Activated CD4-positive, alpha-beta memory T cell treated with anti-CD3 and anti-CD28 coated beads for 36 hours (primary cell): ENCODE measurements around the gene MMP27. TPM values are rescaled to one million over a fixed set of nuclear protein-coding genes. Genes with fewer than 3 reads are reported as not detected.
A peak's percentile ranks its signal among the peaks of the same experiment; 100 is the strongest.
"Not testable (repeated sequence)": the region's sequence is repeated elsewhere in the genome, so short reads cannot be mapped to it uniquely, and the experiment has no call there.

Source experiments
- CTCF ChIA-PET: fragments of 350-600 bp; sonication (Branson Sonifier 250); formaldehyde crosslinking; loops from one replicate; lab custom pipeline; 2021; ENCODE audit warnings: antibody characterized with exemption, inconsistent platforms; lab: Charles Lee
- POLR2A ChIA-PET: fragments of 350-600 bp; sonication (Branson Sonifier 250); formaldehyde crosslinking; loops from one replicate; lab custom pipeline; 2021; ENCODE audit warnings: antibody characterized with exemption; lab: Charles Lee
- DNase-seq: peaks from one replicate; pipeline ENCODE4 v3.0.0-alpha.2; 2020
- H3K27ac Mint-ChIP-seq: one replicate; pipeline ENCODE4 v1.8.0; 2021; ENCODE audit warnings: mixed read lengths
- H3K27me3 Mint-ChIP-seq: one replicate; pipeline ENCODE4 v1.8.0; 2021; ENCODE audit warnings: mixed read lengths
- H3K36me3 Mint-ChIP-seq: one replicate; pipeline ENCODE4 v1.8.0; 2021; ENCODE audit warnings: mixed read lengths
- H3K4me1 Mint-ChIP-seq: one replicate; pipeline ENCODE4 v1.8.0; 2021; ENCODE audit warnings: low read depth, mixed read lengths
- H3K4me3 Mint-ChIP-seq: one replicate; pipeline ENCODE4 v1.8.0; 2021; ENCODE audit warnings: mild to moderate bottlenecking, mixed read lengths
- H3K9me3 Mint-ChIP-seq: one replicate; pipeline ENCODE4 v1.8.0; 2021; ENCODE audit warnings: mixed read lengths
- intact Hi-C: fragments of 100-400 bp; cut with micrococcal nuclease; formaldehyde crosslinking; loops from one replicate; pipeline ENCODE4 v1.15.1; 2023
- total RNA-seq, 2 experiments: library from RNA; stranded (reverse); gene quantifications; one replicate each; pipeline ENCODE4 v1.2.3, GENCODE V29; 2021

MMP27 gene
- total RNA-seq, result not detected

GRCh38 chr11:102705626-102706025 is at the start of gene MMP27:
MMP27 (minus strand) TSS chr11:102705769; CDS start chr11:102705714, 55 bp downstream.
- intact Hi-C loops, result no loop called here
- DNase-seq, result no peak
- no peak within 1 kb of the TSS for H3K27ac Mint-ChIP-seq
- peaks cover 1% of the 10 kb centered on the region for H3K27me3 Mint-ChIP-seq
- ChIA-PET POLR2A (no interaction called here), CTCF (no interaction called here)
- H3K9me3 Mint-ChIP-seq, result no peaks in the 10 kb centered on the region
- no peak within 1 kb of the TSS for H3K4me3 Mint-ChIP-seq
- no peaks in the 10 kb centered on the region for H3K4me1 Mint-ChIP-seq
- H3K36me3 Mint-ChIP-seq, result no peaks in the 10 kb centered on the region

- peaks cover 17% of the 10 kb centered on the region for H3K27me3 Mint-ChIP-seq
- H3K27ac Mint-ChIP-seq, result no peak overlapping the region
- no peak overlapping the region for H3K4me3 Mint-ChIP-seq
- H3K36me3 Mint-ChIP-seq, result no peaks in the 10 kb centered on the region
- ChIA-PET POLR2A (no interaction called here), CTCF (no interaction called here)
- H3K4me1 Mint-ChIP-seq, result no peaks in the 10 kb centered on the region
- H3K9me3 Mint-ChIP-seq, result no peaks in the 10 kb centered on the region
- intact Hi-C loops, result no loop called here
- no peak for DNase-seq
Measured at GRCh38 chr11:102753267-102753666, 47.7 kb upstream of the MMP27 start.

- ChIA-PET POLR2A (no interaction called here), CTCF (no interaction called here)
- intact Hi-C loops, result no loop called here
- H3K27me3 Mint-ChIP-seq, result peaks cover 18% of the 10 kb centered on the region
- H3K4me3 Mint-ChIP-seq, result no peak overlapping the region
- no peak overlapping the region for H3K27ac Mint-ChIP-seq
- H3K9me3 Mint-ChIP-seq, result peaks cover 2% of the 10 kb centered on the region
- DNase-seq, result no peak
- H3K36me3 Mint-ChIP-seq, result no peaks in the 10 kb centered on the region
- H3K4me1 Mint-ChIP-seq, result no peaks in the 10 kb centered on the region
Measured at GRCh38 chr11:102751673-102752072, 46.1 kb upstream of the MMP27 start.

GRCh38 chr11:102749101-102749722 is 43.6 kb upstream of the MMP27 start:
- intact Hi-C loops, result no loop called here
- CTCF ChIA-PET, result no interaction called here
- no peaks in the 10 kb centered on the region for H3K36me3 Mint-ChIP-seq
- H3K4me1 Mint-ChIP-seq, result no peaks in the 10 kb centered on the region
- peaks cover 2% of the 10 kb centered on the region for H3K9me3 Mint-ChIP-seq
- no peak for DNase-seq
- H3K27ac Mint-ChIP-seq, result no peak overlapping the region
- POLR2A ChIA-PET, result no interaction called here
- H3K27me3 Mint-ChIP-seq, result peaks cover 15% of the 10 kb centered on the region
- no peak overlapping the region for H3K4me3 Mint-ChIP-seq

- CTCF ChIA-PET, H3K27me3 Mint-ChIP-seq, H3K36me3 Mint-ChIP-seq, DNase-seq, POLR2A ChIA-PET, H3K4me1 Mint-ChIP-seq, H3K4me3 Mint-ChIP-seq, H3K9me3 Mint-ChIP-seq, H3K27ac Mint-ChIP-seq, intact Hi-C loops: not testable (repeated sequence)
Measured at GRCh38 chr11:102746746-102747578, 41.4 kb upstream of the MMP27 start.

GRCh38 chr11:102734650-102735049 is 29.1 kb upstream of the MMP27 start:
- Mint-ChIP-seq H3K36me3 (no peaks in the 10 kb centered on the region), H3K4me3 (no peak overlapping the region), H3K4me1 (no peaks in the 10 kb centered on the region), H3K9me3 (no peaks in the 10 kb centered on the region), H3K27me3 (peaks cover 2% of the 10 kb centered on the region), H3K27ac (no peak overlapping the region)
- CTCF ChIA-PET, result interaction anchor here (0.6 to 2.8 kb wide), 5 partner anchors 16 to 206 kb away, joined by 3 to 14 read pairs (median 5); no protein-coding TSS in a partner anchor
- POLR2A ChIA-PET, result no interaction called here
- DNase-seq, result no peak
- intact Hi-C loops, result no loop called here

- H3K9me3 Mint-ChIP-seq, result no peaks in the 10 kb centered on the region
- no peaks in the 10 kb centered on the region for H3K36me3 Mint-ChIP-seq
- CTCF ChIA-PET, result interaction anchor here (0.8 to 2.8 kb wide), 5 partner anchors 17 to 208 kb away, joined by 3 to 14 read pairs (median 5); no protein-coding TSS in a partner anchor
- H3K4me1 Mint-ChIP-seq, result no peaks in the 10 kb centered on the region
- intact Hi-C loops, result loop anchor here (1.0 kb wide), 1 partner anchor 208 kb away; no protein-coding TSS in a partner anchor
- POLR2A ChIA-PET, result no interaction called here
- H3K27me3 Mint-ChIP-seq, result peaks cover 2% of the 10 kb centered on the region
- H3K4me3 Mint-ChIP-seq, result no peak overlapping the region
- no peak overlapping the region for H3K27ac Mint-ChIP-seq
- peak; percentile 70 for DNase-seq
Measured at GRCh38 chr11:102733232-102733875, 27.8 kb upstream of the MMP27 start.

- DNase-seq, H3K9me3 Mint-ChIP-seq, POLR2A ChIA-PET, H3K27me3 Mint-ChIP-seq, CTCF ChIA-PET, intact Hi-C loops, H3K4me3 Mint-ChIP-seq, H3K4me1 Mint-ChIP-seq, H3K36me3 Mint-ChIP-seq, H3K27ac Mint-ChIP-seq: not testable (repeated sequence)
Measured at GRCh38 chr11:102730944-102731343, 25.4 kb upstream of the MMP27 start.

- ChIA-PET POLR2A (no interaction called here), CTCF (no interaction called here)
- no peaks in the 10 kb centered on the region for H3K27me3 Mint-ChIP-seq
- no peak overlapping the region for H3K4me3 Mint-ChIP-seq
- H3K27ac Mint-ChIP-seq, result no peak overlapping the region
- no peaks in the 10 kb centered on the region for H3K4me1 Mint-ChIP-seq
- intact Hi-C loops, result no loop called here
- H3K9me3 Mint-ChIP-seq, result no peaks in the 10 kb centered on the region
- no peaks in the 10 kb centered on the region for H3K36me3 Mint-ChIP-seq
- no peak for DNase-seq
Measured at GRCh38 chr11:102729849-102730815, 24.6 kb upstream of the MMP27 start.

GRCh38 chr11:102727890-102728289 is 22.3 kb upstream of the MMP27 start:
- DNase-seq, result no peak
- Mint-ChIP-seq H3K27ac (no peak overlapping the region), H3K4me3 (no peak overlapping the region), H3K36me3 (no peaks in the 10 kb centered on the region), H3K4me1 (no peaks in the 10 kb centered on the region), H3K27me3 (no peaks in the 10 kb centered on the region), H3K9me3 (peaks cover 4% of the 10 kb centered on the region)
- intact Hi-C loops, result no loop called here
- ChIA-PET POLR2A (no interaction called here), CTCF (no interaction called here)

GRCh38 chr11:102724904-102725500 is 19.4 kb upstream of the MMP27 start, which contains the start of gene MMP8:
MMP8 (minus strand) TSS chr11:102724954; CDS start chr11:102724855, 99 bp downstream.
- no peaks in the 10 kb centered on the region for H3K36me3 Mint-ChIP-seq
- H3K9me3 Mint-ChIP-seq, result peaks cover 4% of the 10 kb centered on the region
- CTCF ChIA-PET, result no interaction called here

More at GRCh38 chr11:102724904-102725500, 19.4 kb upstream of the MMP27 start, which contains the start of gene MMP8:
- H3K4me3 Mint-ChIP-seq, result no peak within 1 kb of the TSS
- H3K27me3 Mint-ChIP-seq, result no peaks in the 10 kb centered on the region
- no peak for DNase-seq
- intact Hi-C loops, result no loop called here
- no peak within 1 kb of the TSS for H3K27ac Mint-ChIP-seq
- no peaks in the 10 kb centered on the region for H3K4me1 Mint-ChIP-seq
- POLR2A ChIA-PET, result no interaction called here
